Activated CD4-positive, alpha-beta T cell treated with anti-CD3 and anti-CD28 coated beads, Interleukin-2, amount 50 U/mL, for 4 hours (primary cell): ENCODE results near the gene PLS3.
A peak's percentile ranks its signal among the peaks of the same experiment; 100 is the strongest.
"Not testable (repeated sequence)": the region's sequence is repeated elsewhere in the genome, so short reads cannot be mapped to it uniquely, and the experiment has no call there.

ENCODE experiments used
- DNase-seq, 2 experiments: peaks; one replicate each; pipeline ENCODE4 v3.0.0-alpha.2; 2020

PLS3 gene

GRCh38 chrX:115616943-115617563 lies 56.1 kb downstream of the PLS3 start:
- no peak for DNase-seq

GRCh38 chrX:115622534-115622933 lies 61.6 kb downstream of the PLS3 start:
- no peak for DNase-seq

- DNase-seq = no peak
These were observed 63.9 kb downstream of the PLS3 start for GRCh38 chrX:115624916-115625315.

- no peak for DNase-seq
These were observed 64.8 kb downstream of the PLS3 start for GRCh38 chrX:115625572-115626301.

- no peak for DNase-seq
These were observed 69.2 kb downstream of the PLS3 start for GRCh38 chrX:115630204-115630603.

GRCh38 chrX:115632455-115632854 lies 71.5 kb downstream of the PLS3 start:
- no peak for DNase-seq

- not testable (repeated sequence) for DNase-seq
These were observed 72.4 kb downstream of the PLS3 start for GRCh38 chrX:115633397-115633796.

GRCh38 chrX:115639334-115639880 lies 78.4 kb downstream of the PLS3 start:
- DNase-seq = no peak

- no peak for DNase-seq
These were observed 81.3 kb downstream of the PLS3 start for GRCh38 chrX:115642311-115642710.

- peak in 1 of 2 experiments; percentile 0 for DNase-seq
These were observed 82.0 kb downstream of the PLS3 start for GRCh38 chrX:115642895-115643530.

- not testable (repeated sequence) for DNase-seq
These were observed 83.4 kb downstream of the PLS3 start for GRCh38 chrX:115644397-115644796.

GRCh38 chrX:115649461-115650063 lies 88.6 kb downstream of the PLS3 start:
- DNase-seq = no peak

GRCh38 chrX:115650449-115650848 lies 89.5 kb downstream of the PLS3 start:
- no peak for DNase-seq

- no peak for DNase-seq
These were observed 89.9 kb downstream of the PLS3 start for GRCh38 chrX:115650916-115651315.

- DNase-seq = no peak
These were observed 91.2 kb downstream of the PLS3 start for GRCh38 chrX:115652221-115652620.

GRCh38 chrX:115665122-115665521 lies 104.1 kb downstream of the PLS3 start:
- DNase-seq = no peak

- no peak for DNase-seq
These were observed 118.5 kb downstream of the PLS3 start for GRCh38 chrX:115679460-115679859.

- DNase-seq = no peak
These were observed 126.6 kb downstream of the PLS3 start for GRCh38 chrX:115687595-115687994.

GRCh38 chrX:115689931-115690330 lies 129.0 kb downstream of the PLS3 start:
- no peak for DNase-seq

- no peak for DNase-seq
These were observed 129.7 kb downstream of the PLS3 start for GRCh38 chrX:115690511-115691216.

- DNase-seq = no peak
These were observed 132.5 kb downstream of the PLS3 start for GRCh38 chrX:115693476-115693875.

- DNase-seq = no peak
These were observed 133.1 kb downstream of the PLS3 start for GRCh38 chrX:115694028-115694427.

GRCh38 chrX:115696039-115696438 lies 135.1 kb downstream of the PLS3 start:
- DNase-seq = no peak
